GM12801 (cell line): ENCODE results near the gene EIF3B.

Experiments used
- TF ChIP-seq, protein P1 (sequence below): IDR thresholded peaks from one replicate; pipeline ENCODE4 v1.5.1; 2011; ENCODE audit warnings: control low read depth; ENCODE audit not compliant: insufficient read length; ENCODE audit errors: extremely low read depth

Gene EIF3B

DNA sequence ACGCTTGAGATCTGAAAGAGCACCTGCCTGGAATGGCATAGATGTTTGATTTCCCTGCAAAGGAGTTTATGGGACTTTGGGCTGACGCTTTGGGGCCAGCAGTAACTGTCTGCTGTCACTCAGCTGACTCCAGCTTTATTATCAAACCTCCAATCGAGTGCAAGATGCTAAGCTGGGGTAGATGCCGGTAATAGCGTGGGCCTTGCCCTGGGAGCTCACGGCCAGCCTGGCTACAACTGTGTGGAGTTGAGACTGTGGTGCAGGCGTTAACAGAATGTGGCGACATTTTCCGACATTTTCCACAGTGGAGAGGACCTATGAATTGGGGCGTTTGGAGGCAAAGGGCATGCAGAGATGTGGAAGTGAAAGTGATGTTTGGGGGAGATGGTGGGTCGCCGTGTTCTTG is 50.1 kb downstream of the EIF3B start:
- TF ChIP-seq, protein P1, sequence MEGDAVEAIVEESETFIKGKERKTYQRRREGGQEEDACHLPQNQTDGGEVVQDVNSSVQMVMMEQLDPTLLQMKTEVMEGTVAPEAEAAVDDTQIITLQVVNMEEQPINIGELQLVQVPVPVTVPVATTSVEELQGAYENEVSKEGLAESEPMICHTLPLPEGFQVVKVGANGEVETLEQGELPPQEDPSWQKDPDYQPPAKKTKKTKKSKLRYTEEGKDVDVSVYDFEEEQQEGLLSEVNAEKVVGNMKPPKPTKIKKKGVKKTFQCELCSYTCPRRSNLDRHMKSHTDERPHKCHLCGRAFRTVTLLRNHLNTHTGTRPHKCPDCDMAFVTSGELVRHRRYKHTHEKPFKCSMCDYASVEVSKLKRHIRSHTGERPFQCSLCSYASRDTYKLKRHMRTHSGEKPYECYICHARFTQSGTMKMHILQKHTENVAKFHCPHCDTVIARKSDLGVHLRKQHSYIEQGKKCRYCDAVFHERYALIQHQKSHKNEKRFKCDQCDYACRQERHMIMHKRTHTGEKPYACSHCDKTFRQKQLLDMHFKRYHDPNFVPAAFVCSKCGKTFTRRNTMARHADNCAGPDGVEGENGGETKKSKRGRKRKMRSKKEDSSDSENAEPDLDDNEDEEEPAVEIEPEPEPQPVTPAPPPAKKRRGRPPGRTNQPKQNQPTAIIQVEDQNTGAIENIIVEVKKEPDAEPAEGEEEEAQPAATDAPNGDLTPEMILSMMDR = no peak

DNA sequence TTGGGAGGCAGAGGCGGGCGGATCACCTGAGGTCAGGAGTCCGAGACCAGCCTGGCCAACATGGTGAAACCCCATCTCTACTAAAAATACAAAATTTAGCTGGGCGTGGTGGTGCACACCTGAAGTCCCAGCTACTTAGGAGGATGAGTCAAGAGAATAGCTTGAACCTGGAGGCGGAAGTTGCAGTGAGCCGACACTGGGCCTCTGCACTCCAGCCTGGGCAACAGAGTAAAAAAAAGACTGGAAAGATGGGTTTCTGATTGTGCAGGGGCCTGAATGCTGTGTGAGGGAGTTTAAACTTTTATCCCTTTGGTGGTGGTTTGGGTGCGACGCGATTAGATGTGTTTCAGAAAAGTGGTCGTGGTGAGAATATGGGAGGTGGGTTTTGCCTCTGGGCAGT is 50.6 kb downstream of the EIF3B start:
- TF ChIP-seq, protein P1 = no peak

DNA sequence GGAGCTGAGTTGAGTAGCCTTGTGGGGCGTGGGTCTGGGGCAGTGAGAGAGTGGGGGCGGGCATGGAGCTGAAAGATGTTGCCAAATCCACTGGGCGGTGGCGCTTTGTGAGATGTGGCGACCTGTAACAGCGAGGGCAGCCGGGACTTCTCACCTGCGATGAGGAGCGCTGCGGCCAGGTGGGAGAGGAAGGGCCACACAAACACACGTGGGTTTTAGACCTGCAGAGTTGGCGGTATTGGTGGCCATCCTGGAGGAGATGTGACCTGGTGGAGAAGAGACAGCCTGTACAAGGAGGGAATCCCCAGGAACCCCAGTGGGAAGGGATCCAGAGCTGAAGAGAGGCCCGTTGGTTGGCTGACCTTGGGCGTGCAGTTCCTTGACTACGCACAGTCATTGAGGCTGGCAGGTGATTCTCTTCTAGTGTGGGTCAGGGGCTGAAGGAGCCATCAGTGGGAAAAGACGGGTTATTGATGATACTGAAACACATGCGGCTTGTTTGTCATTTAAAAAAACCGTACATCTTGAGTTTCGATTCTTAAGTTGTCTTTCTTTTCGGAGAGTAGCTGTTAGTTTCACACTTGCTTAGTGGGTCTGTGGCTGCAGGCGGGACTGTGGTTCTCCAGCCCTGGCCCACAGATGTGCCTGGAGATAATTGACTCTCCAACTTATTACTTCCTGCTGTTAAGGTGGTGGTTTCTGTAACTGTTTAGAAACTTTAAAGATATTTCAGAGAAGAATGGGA is 51.1 kb downstream of the EIF3B start:
- TF ChIP-seq, protein P1 = no peak

DNA sequence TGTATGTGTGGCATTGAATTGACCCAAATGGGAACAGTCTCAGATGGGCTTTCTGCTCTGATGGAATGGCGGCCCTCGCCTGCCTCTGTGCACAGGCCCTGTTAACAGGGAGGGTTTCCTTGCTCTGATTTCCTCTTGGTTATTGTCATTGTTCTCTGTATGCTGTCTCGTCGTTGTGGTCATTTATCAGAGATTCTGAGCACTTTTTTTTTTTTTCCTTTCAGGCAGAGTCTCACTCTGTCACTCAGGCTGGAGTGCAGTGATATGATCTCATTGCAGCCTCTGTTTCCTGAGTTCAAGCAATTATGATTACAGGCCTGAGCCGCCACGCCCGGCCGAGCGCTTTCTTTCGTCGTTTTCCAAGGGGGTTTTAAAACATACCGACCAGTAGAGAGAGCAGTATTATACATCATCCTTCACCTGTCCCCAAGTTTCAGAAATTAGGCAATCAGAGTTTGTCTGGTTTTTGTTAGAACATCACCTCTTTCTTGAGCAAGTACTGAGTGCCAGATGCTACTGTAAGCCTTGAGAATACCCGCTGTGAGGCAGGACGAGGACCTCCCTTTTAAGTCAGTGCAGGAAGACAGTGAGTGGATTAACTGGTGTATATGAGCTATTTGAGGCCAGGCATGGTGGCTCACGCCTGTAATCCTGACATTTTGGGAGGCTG is 55.3 kb downstream of the EIF3B start:
- TF ChIP-seq, protein P1 = no peak

DNA sequence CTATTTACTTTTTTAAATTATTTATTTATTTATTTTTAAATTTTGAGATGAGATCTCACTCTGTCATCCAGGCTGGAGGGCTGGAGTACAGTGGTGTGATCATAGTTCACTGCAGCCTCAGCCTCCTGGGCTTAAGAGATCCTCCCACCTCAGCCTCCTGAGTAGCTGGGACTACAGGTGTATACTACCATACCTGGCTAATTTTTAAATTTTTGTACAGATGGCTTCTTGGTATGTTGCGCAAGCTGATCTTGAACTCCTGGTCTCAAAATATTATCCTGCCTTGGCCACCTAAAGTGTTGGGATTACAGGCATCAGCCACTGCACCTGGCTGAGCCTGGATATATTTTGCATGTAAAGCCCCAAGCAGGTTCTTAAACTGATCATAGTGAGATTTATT is 56.4 kb downstream of the EIF3B start:
- TF ChIP-seq, protein P1 = no peak

DNA sequence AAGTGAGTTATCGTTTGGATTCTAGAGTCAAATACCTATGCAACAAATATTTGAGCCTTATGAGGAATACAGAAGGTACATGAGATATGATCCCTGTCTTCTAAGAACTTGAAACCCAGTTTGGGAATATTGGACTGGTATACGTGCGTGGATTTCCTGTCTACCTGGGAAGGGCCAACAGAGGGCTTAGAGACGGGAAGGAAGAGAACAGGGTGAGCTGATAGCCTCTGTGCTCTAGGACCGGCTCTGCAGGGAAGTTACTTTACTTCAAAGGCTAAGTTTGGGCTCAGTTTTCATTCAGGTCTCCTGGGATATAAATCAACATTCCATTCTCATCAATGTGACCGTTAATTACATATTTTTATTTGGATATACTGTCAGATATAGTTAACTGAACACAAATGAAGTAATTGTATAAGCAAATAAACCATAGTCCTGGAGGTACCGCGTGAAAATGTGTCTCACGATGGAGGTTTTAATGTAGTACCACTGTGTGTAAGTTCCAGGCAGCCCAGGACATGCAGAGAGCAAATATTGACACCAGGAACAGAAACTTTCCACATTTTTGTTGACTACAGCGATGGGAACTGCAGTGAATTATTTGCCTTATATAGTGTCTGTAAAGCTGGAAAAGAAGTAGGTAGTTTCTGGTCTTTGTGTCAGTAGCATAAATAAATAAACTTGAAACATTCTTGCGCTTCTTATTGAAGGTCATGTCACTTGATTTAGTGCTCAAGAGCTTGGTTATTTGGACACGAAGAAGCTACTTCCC is 57.4 kb downstream of the EIF3B start:
- TF ChIP-seq, protein P1 = no peak

DNA sequence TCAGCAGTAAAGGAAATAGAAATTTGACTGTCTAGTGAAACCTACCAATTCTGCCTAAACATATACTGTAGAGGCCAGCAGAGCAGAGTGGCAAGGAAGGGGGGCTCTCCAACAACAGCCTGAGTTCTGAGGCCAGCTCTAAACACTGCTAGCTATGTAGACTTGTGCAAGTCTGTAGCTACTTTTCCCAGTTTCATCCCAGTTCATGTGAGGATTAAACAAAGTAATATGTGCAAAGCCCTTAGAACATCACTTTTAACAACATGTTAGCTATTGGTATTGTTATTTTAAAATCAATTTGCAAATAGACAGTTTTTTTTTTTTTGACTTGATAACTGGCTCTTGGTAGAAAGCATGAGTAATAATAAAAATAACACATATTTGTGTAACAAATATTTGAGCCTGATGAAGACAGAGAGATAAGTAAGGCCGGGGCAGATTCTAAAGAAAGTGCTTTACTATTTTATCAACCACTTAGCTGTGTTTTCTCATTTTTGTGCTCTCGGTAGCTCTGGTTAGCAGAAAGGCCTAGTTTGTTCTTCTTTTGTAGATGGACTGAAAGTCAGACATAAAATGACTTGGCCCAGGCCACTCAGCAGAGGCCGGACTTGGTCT is 58.1 kb downstream of the EIF3B start:
- TF ChIP-seq, protein P1 = no peak
